Central memory CD4-positive, alpha-beta T cell (primary cell): ENCODE measurements around the gene GLI3.
"Not testable (repeated sequence)": the region's sequence is repeated elsewhere in the genome, so short reads cannot be mapped to it uniquely, and the experiment has no call there.

Experiments
- DNase-seq: peaks from one replicate; pipeline ENCODE4 v3.0.0; 2022

The GLI3 gene

GRCh38 chr7:42210779-42211178 lies 26.2 kb downstream of the GLI3 start:
- no peak for DNase-seq

GRCh38 chr7:42210333-42210732 lies 26.7 kb downstream of the GLI3 start:
- DNase-seq = no peak

DNA sequence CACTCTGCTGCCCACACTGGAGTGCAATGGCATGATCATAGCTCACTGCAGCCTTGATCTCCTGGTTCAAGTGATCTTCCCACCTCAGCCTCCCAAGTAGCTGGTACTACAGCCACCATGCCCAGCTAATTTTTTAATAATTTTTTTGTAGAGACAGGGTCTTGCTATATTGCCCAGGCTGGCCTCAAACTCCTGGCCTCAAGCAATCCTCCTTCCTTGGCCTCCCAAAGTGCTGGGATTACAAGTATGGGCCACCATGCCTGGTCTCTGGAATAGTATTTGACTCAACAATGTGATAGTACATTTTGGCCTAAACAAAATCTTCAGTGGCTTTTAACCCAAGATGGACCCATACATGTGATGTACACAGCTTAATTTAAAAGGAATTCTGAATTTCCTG lies 27.9 kb downstream of the GLI3 start:
- DNase-seq = not testable (repeated sequence)

- DNase-seq = no peak
Observed at GRCh38 chr7:42208572-42208971, 28.4 kb downstream of the GLI3 start.

- DNase-seq = no peak
Observed at GRCh38 chr7:42207420-42207819, 29.6 kb downstream of the GLI3 start.

DNA sequence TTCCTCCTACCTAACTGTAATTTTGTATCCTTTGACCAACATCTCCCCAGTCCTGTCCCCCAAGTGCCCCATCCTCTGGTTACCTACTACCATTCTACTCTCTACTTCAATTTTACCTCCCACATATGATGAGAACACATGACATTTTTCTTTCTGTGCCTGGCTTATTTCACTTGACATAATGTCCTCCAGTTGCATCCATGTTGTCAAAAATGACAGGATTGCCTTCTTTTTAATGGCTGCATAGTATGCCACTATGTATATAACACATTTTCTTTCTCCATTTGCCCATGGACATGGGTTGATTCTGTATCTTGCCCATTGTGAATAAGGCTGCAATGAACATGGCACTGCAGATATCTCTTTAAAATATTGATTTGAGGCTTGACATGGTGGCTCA lies 33.7 kb downstream of the GLI3 start:
- DNase-seq = no peak

GRCh38 chr7:42202601-42203000 lies 34.4 kb downstream of the GLI3 start:
- DNase-seq = no peak

DNA sequence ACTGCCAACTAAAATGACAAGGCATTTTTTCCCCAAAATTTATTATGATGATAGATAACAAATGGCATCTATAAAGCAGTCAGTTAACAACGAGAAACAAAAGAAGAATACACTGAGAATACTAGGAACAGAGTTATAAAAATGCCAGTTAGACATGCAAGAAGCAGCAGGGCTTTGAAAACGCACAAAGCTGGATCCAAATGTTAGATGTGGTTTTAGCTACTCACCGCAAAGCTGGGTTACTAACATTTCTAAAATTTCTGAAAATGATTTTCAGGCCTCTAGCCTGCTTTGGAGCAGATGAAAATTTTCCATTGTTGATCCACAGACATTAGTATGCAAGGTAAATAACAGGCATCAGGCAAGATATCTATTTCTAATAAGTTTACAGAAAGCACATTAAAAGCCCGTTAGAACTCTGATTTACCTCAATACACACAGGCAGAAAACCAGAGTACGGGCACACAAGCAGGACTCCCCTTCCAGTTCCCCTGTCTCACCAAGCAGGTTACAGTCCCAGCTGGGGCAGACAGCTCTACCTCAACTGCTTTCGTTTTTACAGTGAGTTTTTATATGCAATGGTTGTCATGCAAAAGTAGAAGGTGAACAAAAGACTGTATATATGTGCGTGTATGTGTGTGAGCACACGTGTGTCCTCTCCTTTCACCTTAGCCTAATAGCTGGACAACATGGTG lies 37.9 kb downstream of the GLI3 start:
- no peak for DNase-seq

DNA sequence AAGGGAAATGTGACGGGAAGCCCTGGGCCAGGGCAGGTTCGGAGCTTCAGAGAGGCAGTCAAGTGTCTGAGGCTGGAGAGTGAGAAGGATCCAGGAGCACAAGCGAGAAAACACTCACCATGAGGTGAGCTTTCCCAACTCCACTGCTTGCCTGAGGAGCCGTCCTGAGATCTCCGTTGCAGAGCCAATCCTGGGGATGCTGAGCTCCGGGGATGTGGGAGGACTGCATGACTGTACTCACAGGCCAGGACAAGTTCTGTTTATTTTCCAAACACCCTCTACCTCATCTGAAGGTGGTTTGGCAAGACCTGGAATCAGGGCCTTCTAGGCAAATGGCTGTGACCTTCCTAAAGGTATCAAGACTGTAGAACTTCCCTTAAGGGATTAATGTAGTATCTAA lies 38.7 kb downstream of the GLI3 start:
- DNase-seq = no peak

GRCh38 chr7:42197451-42197850 lies 39.6 kb downstream of the GLI3 start:
- DNase-seq = no peak

DNA sequence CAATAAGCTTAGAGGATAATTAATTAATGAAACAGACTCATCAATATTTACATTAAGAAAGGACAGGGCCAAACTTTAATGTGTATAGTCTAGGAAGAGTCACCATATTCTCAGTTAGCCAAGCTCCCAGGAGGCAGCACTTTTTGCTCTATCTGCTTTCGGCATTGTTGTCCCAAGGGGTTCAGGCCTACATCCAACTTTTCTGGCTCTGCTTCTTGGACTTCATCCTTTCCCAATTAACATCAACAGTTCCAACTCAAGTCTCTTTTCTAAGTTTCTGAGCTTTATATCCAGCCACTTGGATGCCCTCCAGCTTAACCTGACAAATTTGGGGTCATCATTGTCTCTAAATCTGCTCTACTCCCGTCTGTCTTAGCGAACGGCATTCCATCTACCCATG lies 42.8 kb downstream of the GLI3 start:
- DNase-seq = no peak

DNA sequence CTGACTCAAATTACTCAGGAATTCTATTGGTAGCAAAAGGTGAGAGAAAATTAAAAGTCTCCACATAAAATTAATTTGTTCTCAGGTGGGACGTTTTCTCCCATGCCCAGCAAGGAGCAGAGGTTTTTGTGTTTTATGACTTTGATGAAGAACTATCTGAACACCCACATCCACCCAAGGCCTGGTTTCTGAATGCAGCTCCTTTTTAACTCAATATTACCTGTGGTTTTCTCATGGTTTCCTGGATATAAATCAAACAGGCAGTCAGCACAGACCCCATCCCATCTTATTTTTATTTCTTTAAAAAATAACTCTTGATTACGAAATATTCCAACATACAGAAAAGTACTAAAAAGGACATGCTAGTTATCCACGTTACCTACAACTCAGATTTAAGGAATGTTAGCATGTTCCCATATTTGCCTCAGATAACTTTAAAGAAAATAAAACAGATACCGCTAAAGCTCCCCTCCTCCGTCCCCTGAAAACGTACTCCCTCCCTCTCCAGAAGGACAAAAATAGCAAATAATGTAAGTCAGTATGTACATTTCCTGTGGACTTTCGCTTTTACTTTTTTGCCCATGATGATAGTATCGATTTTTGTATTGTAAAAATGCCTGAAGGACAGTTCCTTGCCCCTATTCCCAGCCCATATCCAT lies 43.4 kb downstream of the GLI3 start:
- no peak for DNase-seq

GRCh38 chr7:42192851-42193461 lies 44.1 kb downstream of the GLI3 start:
- no peak for DNase-seq

GRCh38 chr7:42192066-42192465 lies 44.9 kb downstream of the GLI3 start:
- no peak for DNase-seq

GRCh38 chr7:42189535-42189934 lies 47.5 kb downstream of the GLI3 start:
- no peak for DNase-seq

DNA sequence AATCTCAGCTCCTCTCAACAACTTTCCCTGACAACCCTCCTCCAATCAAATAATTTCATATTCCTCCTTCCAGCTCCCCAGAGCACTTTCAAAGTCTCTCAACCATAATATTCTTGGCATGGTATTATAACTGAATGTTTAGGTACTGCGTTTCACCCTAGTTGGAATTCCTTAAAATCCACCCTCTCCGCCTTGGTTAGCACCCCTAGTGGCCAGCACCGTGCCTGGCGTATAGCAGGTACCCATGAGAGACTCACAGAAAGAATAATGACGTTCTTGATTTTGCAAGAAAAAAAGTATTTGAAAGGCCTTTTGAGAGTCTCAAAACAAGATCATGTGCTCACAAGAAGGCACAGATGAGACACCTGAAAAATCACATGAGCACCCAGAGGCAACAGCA lies 50.9 kb downstream of the GLI3 start:
- no peak for DNase-seq

GRCh38 chr7:42185726-42186125 lies 51.3 kb downstream of the GLI3 start:
- DNase-seq = no peak

DNA sequence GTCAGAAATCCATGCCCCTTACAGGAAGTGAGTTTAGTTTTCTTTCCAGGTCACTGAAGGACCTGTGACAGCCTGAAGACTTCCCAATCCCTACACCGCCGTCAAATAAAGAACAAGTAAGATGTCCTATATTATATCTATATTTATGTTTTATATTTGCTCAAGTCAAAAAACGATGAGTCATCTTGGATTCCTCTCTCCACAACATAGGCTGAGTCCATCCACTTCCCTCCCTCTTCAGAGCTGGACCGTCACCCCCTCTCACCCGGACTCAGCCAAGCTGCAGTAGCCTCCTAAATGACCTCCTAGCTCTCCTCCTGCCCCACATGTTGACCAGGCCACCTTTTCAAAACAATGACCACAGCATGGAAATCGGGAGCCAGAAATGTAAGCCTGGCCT lies 53.5 kb downstream of the GLI3 start:
- no peak for DNase-seq

DNA sequence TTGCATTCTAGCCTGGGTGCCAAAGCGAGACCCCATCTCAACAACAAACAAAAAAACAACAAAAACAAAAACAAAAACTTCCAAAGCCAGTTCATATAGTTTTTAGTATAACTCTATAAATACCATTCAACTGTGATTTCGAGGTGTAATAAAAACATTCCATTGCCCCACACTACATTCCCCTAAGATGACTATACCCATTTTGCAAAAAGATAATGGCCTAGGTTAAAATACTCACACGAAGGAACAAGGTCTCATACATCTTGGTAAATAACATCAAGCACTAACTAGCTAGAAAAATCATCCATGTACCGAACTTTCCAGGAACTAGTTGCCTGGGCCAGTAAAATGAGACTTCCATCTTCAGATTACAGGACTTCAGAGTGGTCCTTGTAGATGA lies 55.4 kb downstream of the GLI3 start:
- no peak for DNase-seq

DNA sequence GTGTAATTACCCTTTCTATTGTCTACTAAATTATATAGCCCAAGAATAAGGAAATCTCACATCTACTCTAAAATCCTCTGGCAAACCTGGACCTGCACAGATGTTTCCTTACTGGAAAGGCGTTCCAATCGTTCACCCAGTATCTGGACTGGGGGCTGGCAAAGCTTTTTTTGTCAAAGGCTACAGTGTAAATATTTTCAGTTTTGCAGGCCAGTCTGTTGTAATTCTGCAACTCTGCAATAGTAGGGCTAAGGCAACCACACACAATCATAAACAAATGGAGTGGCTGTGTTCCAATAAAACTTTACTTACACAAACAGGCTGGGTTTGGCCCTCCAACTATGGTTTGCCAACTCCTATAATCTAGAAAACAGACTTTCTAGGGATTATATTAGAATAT lies 56.2 kb downstream of the GLI3 start:
- DNase-seq = no peak

DNA sequence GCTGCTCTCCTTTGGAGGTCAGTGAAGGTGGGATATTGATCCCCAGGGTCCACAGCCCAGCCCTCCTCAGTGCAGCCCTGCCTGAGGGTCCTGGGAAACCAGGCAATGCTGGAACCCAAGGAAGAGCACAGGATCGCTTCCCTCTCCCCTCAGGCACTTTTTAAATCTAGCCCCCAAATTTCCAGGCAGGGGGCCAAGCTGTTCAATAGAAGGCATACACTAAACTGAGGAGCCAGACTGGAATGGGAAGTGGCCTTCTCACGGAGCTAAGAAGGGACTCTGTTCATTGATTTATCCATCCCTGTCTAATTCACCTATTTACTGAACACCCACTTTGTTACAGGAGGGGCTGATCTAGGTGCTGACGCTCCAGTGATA lies 60.3 kb downstream of the GLI3 start:
- DNase-seq = no peak

- DNase-seq = no peak
Observed at GRCh38 chr7:42175834-42176723, 60.9 kb downstream of the GLI3 start.

DNA sequence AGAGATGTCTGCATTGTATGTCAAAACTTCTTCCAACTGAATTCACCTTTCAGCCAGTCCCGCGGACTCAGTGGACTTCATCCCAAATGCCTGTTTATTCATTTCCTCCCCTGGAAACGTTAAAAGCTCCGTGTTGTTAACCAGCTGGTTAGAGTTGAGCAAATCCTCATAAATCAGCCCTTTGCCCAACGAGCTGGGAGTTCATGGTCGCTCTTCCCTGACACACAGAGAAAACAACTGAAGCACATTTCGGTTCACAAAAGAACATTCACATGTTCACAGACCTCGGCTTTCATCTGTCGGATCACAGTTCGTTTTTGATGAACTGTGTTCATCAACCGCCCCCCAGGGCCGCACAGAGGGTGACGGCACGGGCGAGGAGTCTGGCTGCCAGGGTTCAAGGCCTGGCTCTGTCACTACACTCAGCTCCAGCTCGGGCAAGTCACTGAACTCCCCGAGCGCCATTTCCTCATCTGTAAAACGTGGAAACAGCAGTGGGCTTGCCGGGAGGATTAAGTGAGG lies 62.6 kb downstream of the GLI3 start:
- DNase-seq = no peak
